GM23338 (cell line): Measurements from ENCODE around the gene COBL. TPM values are rescaled to one million over a fixed set of nuclear protein-coding genes. Genes with fewer than 3 reads are reported as not detected.

Experiments used
- ATAC-seq: fragments of 200-7000 bp; cut with Tn5 transposase; 3 replicates; pipeline ENCODE4 v1.9.1; 2020
- DNase-seq: peaks from one replicate; pipeline ENCODE4 v3.0.0-alpha.2; 2015; ENCODE audit warnings: low spot score
- H2AFZ ChIP-seq: fragments of 200-600 bp; sonication (generic); 2 replicates; pipeline ENCODE4 v1.8.0; 2016; ENCODE audit warnings: antibody characterized with exemption, mild to moderate bottlenecking, moderate library complexity
- H3F3A ChIP-seq: fragments of 200-600 bp; sonication (generic); replicated peaks from 2 replicates; pipeline ENCODE4 v1.8.0; 2017; ENCODE audit warnings: antibody characterized with exemption, mixed run types, low read depth
- H3K27ac ChIP-seq: fragments of 200-600 bp; sonication (generic); 2 replicates; pipeline ENCODE4 v1.6.1; 2016; ENCODE audit warnings: low read depth
- H3K27me3 ChIP-seq: fragments of 200-600 bp; sonication (generic); 2 replicates; pipeline ENCODE4 v1.8.0; 2016; ENCODE audit warnings: mild to moderate bottlenecking, mixed run types, moderate library complexity; ENCODE audit not compliant: insufficient read depth
- H3K36me3 ChIP-seq: fragments of 200-600 bp; sonication (generic); 2 replicates; pipeline ENCODE4 v1.8.0; 2016; ENCODE audit warnings: mild to moderate bottlenecking; ENCODE audit not compliant: insufficient read depth
- H3K4me1 ChIP-seq: fragments of 200-600 bp; sonication (generic); 2 replicates; pipeline ENCODE4 v1.8.0; 2016; ENCODE audit warnings: mild to moderate bottlenecking, moderate library complexity; ENCODE audit not compliant: insufficient read depth
- H3K4me2 ChIP-seq: fragments of 200-600 bp; sonication (generic); 2 replicates; pipeline ENCODE4 v1.7.1; 2017; ENCODE audit warnings: mixed run types
- H3K4me3 ChIP-seq: fragments of 200-600 bp; sonication (generic); 2 replicates; pipeline ENCODE4 v1.6.1; 2016; ENCODE audit warnings: mixed run types
- H3K79me2 ChIP-seq: fragments of 200-600 bp; sonication (generic); replicated peaks from 2 replicates; pipeline ENCODE4 v1.8.0; 2017; ENCODE audit warnings: mild to moderate bottlenecking; ENCODE audit not compliant: insufficient read depth
- H3K9me2 ChIP-seq: fragments of 200-600 bp; sonication (generic); 2 replicates; pipeline ENCODE4 v1.8.0; 2017; ENCODE audit not compliant: insufficient read depth
- H4K20me1 ChIP-seq: fragments of 200-600 bp; sonication (generic); replicated peaks from 2 replicates; pipeline ENCODE4 v1.8.0; 2017; ENCODE audit warnings: mild to moderate bottlenecking; ENCODE audit not compliant: insufficient read depth
- H3K27ac Mint-ChIP-seq: 2 replicates; pipeline ENCODE4 v1.8.0; 2020; ENCODE audit warnings: inconsistent platforms, mild to moderate bottlenecking, moderate library complexity, mixed read lengths
- H3K27me3 Mint-ChIP-seq: 3 replicates; pipeline ENCODE4 v1.8.0; 2022; ENCODE audit warnings: low read depth, mild to moderate bottlenecking, moderate library complexity, mixed read lengths, inconsistent platforms; ENCODE audit not compliant: insufficient read depth, poor library complexity
- H3K36me3 Mint-ChIP-seq: 3 replicates; pipeline ENCODE4 v1.8.0; 2021; ENCODE audit warnings: low read depth, mild to moderate bottlenecking, inconsistent platforms, moderate library complexity, mixed read lengths
- H3K4me1 Mint-ChIP-seq: 3 replicates; pipeline ENCODE4 v1.8.0; 2020; ENCODE audit warnings: mild to moderate bottlenecking, inconsistent platforms, mixed read lengths
- H3K4me3 Mint-ChIP-seq: 3 replicates; pipeline ENCODE4 v1.8.0; 2021; ENCODE audit warnings: moderate library complexity, mild to moderate bottlenecking, inconsistent platforms, mixed read lengths
- H3K9me3 Mint-ChIP-seq: 3 replicates; pipeline ENCODE4 v1.8.0; 2020; ENCODE audit warnings: moderate library complexity, mild to moderate bottlenecking, inconsistent platforms, mixed read lengths
- CREB1 ChIP-seq: fragments of 250-450 bp; sonication (Bioruptor Pico); IDR thresholded peaks from 2 replicates; pipeline ENCODE4 v1.5.0; 2020; ENCODE audit warnings: low read depth, mild to moderate bottlenecking, moderate library complexity
- EZH2 ChIP-seq: fragments of 200-600 bp; sonication (generic); IDR thresholded peaks from one replicate; pipeline ENCODE4 v1.8.0; 2017; ENCODE audit warnings: antibody characterized with exemption, mild to moderate bottlenecking, low read depth; ENCODE audit not compliant: unreplicated experiment
- EZH2phosphoT487 ChIP-seq: fragments of 200-600 bp; sonication (generic); IDR thresholded peaks from one replicate; pipeline ENCODE4 v1.8.1; 2018; ENCODE audit warnings: antibody characterized with exemption; ENCODE audit not compliant: unreplicated experiment
- JUNB ChIP-seq: IDR thresholded peaks from one replicate; pipeline ENCODE4 v1.6.1; 2016; ENCODE audit warnings: antibody characterized with exemption; ENCODE audit not compliant: unreplicated experiment
- NANOG ChIP-seq: IDR thresholded peaks from 2 replicates; pipeline ENCODE4 v1.6.1; 2016; ENCODE audit warnings: antibody characterized with exemption, borderline replicate concordance
- POLR2AphosphoS5 ChIP-seq: IDR thresholded peaks from 2 replicates; pipeline ENCODE4 v1.6.1; 2016; ENCODE audit warnings: antibody characterized with exemption, low read depth
- REST ChIP-seq: IDR thresholded peaks from one replicate; pipeline ENCODE4 v1.6.1; 2018; ENCODE audit warnings: antibody characterized with exemption; ENCODE audit not compliant: unreplicated experiment
- STAT1 ChIP-seq: IDR thresholded peaks from one replicate; pipeline ENCODE4 v1.6.1; 2016; ENCODE audit warnings: antibody characterized with exemption; ENCODE audit not compliant: unreplicated experiment
- ZNF114 ChIP-seq: fragments of 250-450 bp; sonication (Bioruptor Pico); IDR thresholded peaks from 2 replicates; pipeline ENCODE4 v1.5.0; 2020; ENCODE audit warnings: mild to moderate bottlenecking, moderate library complexity
- ZNF331 ChIP-seq: fragments of 250-450 bp; sonication (Bioruptor Pico); IDR thresholded peaks from 2 replicates; pipeline ENCODE4 v1.5.0; 2020; ENCODE audit warnings: low read depth, mild to moderate bottlenecking, moderate library complexity
- ZNF462 ChIP-seq: fragments of 250-450 bp; sonication (Bioruptor Pico); IDR thresholded peaks from 2 replicates; pipeline ENCODE4 v1.5.0; 2020; ENCODE audit warnings: mild to moderate bottlenecking, moderate library complexity
- polyA plus RNA-seq: library from polyadenylated mRNA; unstranded; fragments of >200 nt; fragmentation: Nextera tagmentation; extraction: Ambion mirVana; gene quantifications from 2 replicates; pipeline ENCODE4 v1.2.1, GENCODE V29; 2016
- total RNA-seq: library from RNA; depleted of rRNA; stranded (reverse); fragments of >200 nt; shearing (Covaris generic); gene quantifications from 2 replicates; pipeline ENCODE4 v1.2.3, GENCODE V29; 2014
- TF ChIP-seq, protein P1 (sequence below), 2 experiments: fragments of 200-600 bp in 1 of 2; sonication (generic) in 1 of 2; conservative IDR thresholded peaks; 2 replicates each; pipeline versions ENCODE4 v1.5.1 to v1.6.1; 2016 to 2017; ENCODE audit warnings: antibody characterized with exemption in 2 of 2, low read depth in 2 of 2, mild to moderate bottlenecking in 2 of 2, moderate library complexity in 1 of 2
- TF ChIP-seq, protein P2 (sequence below): IDR thresholded peaks from 2 replicates; pipeline ENCODE4 v1.6.1; 2016; ENCODE audit warnings: antibody characterized with exemption

COBL gene
- total and polyA plus RNA-seq, 2 experiments from 2014 or later = 18.3 to 51.9 TPM

GRCh38 chr7:51268859-51269258, 47.8 kb downstream of the COBL start:
- no peak overlapping the region for H3K4me3 ChIP-seq
- no peaks in the 10 kb centered on the region; the same call in 1 of the 2 replicates for H3F3A ChIP-seq
- no peaks in the 10 kb centered on the region for H3K36me3 ChIP-seq
- ATAC-seq (no peak), DNase-seq (no peak)
- H3K4me3 Mint-ChIP-seq = no peak overlapping the region
- H3K27me3 Mint-ChIP-seq = peaks cover 4% of the 10 kb centered on the region
- H3K27ac ChIP-seq = no peak overlapping the region
- H3K79me2 ChIP-seq = peaks cover 95% of the 10 kb centered on the region
- H4K20me1 ChIP-seq = peaks cover 27% of the 10 kb centered on the region
- H3K27ac Mint-ChIP-seq = no peak overlapping the region
- no peak overlapping the region for H2AFZ ChIP-seq
- no peak for TF ChIP-seq REST
- no peak for TF ChIP-seq ZNF462 (CRISPR knock-in tag)
- no peak for TF ChIP-seq STAT1
- TF ChIP-seq POLR2AphosphoS5 = no peak
- TF ChIP-seq, protein P1, sequence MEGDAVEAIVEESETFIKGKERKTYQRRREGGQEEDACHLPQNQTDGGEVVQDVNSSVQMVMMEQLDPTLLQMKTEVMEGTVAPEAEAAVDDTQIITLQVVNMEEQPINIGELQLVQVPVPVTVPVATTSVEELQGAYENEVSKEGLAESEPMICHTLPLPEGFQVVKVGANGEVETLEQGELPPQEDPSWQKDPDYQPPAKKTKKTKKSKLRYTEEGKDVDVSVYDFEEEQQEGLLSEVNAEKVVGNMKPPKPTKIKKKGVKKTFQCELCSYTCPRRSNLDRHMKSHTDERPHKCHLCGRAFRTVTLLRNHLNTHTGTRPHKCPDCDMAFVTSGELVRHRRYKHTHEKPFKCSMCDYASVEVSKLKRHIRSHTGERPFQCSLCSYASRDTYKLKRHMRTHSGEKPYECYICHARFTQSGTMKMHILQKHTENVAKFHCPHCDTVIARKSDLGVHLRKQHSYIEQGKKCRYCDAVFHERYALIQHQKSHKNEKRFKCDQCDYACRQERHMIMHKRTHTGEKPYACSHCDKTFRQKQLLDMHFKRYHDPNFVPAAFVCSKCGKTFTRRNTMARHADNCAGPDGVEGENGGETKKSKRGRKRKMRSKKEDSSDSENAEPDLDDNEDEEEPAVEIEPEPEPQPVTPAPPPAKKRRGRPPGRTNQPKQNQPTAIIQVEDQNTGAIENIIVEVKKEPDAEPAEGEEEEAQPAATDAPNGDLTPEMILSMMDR (conservative IDR thresholded peaks at IDR 0.05; ENCODE audit: low read depth in 2 of 2) = no peak
- TF ChIP-seq, protein P2, sequence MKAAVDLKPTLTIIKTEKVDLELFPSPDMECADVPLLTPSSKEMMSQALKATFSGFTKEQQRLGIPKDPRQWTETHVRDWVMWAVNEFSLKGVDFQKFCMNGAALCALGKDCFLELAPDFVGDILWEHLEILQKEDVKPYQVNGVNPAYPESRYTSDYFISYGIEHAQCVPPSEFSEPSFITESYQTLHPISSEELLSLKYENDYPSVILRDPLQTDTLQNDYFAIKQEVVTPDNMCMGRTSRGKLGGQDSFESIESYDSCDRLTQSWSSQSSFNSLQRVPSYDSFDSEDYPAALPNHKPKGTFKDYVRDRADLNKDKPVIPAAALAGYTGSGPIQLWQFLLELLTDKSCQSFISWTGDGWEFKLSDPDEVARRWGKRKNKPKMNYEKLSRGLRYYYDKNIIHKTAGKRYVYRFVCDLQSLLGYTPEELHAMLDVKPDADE = no peak
- TF ChIP-seq EZH2phosphoT487 = no peak
- TF ChIP-seq CREB1 (CRISPR knock-in tag) = no peak
- no peak for TF ChIP-seq ZNF114
- TF ChIP-seq EZH2 = no peak
- TF ChIP-seq ZNF331 (CRISPR knock-in tag) = no peak
- no peak for TF ChIP-seq JUNB
- no peak for TF ChIP-seq NANOG
- H3K27me3 ChIP-seq = no peaks in the 10 kb centered on the region
- H3K4me1 ChIP-seq = peaks cover 26% of the 10 kb centered on the region
- H3K4me1 Mint-ChIP-seq = peaks cover 29% of the 10 kb centered on the region
- H3K9me2 ChIP-seq = no peaks in the 10 kb centered on the region
- H3K4me2 ChIP-seq = no peak overlapping the region
- no peaks in the 10 kb centered on the region for H3K9me3 Mint-ChIP-seq
- H3K36me3 Mint-ChIP-seq = no peaks in the 10 kb centered on the region
